Prostate gland (tissue), 2 donors: ENCODE data around the gene GPX5. TPM values are rescaled to one million over a fixed set of nuclear protein-coding genes. Genes with fewer than 3 reads are reported as not detected.
"Not testable (repeated sequence)": the region's sequence is repeated elsewhere in the genome, so short reads cannot be mapped to it uniquely, and the experiment has no call there.

Experiments
- DNase-seq: peaks from one replicate; pipeline ENCODE4 v3.0.0-alpha.2; 2019; ENCODE audit warnings: low spot score
- H3K27ac ChIP-seq, 2 donors: fragments of 200-600 bp; sonication (generic); 2 replicates each; pipeline ENCODE4 v1.5.1; 2017 to 2019
- H3K27me3 ChIP-seq: fragments of 200-600 bp; sonication (generic); replicated peaks from 2 replicates; pipeline ENCODE4 v1.5.1; 2019; ENCODE audit not compliant: insufficient read depth
- H3K36me3 ChIP-seq, 2 donors: fragments of 200-600 bp; sonication (generic); 1 replicate in 1 of 2; 2 replicates in 1 of 2; pipeline versions ENCODE4 v1.5.1 to v1.8.1; 2017 to 2019
- H3K4me1 ChIP-seq: fragments of 200-600 bp; sonication (generic); replicated peaks from 2 replicates; pipeline ENCODE4 v1.5.1; 2019
- H3K4me3 ChIP-seq, 2 donors: fragments of 200-600 bp; sonication (generic); 2 replicates each; pipeline ENCODE4 v1.5.1; 2017 to 2019
- H3K9me3 ChIP-seq: fragments of 200-600 bp; sonication (generic); 2 replicates; pipeline ENCODE4 v1.5.1; 2017
- POLR2A ChIP-seq: fragments of 450-650 bp; IDR thresholded peaks from one replicate; pipeline ENCODE4 v1.6.1; 2016; ENCODE audit warnings: antibody characterized with exemption, mild to moderate bottlenecking
- POLR2AphosphoS5 ChIP-seq: sonication (generic); formaldehyde crosslinking; IDR thresholded peaks from one replicate; pipeline ENCODE4 v1.6.1; 2017; ENCODE audit warnings: antibody characterized with exemption
- WGBS: methylation state at CpG from one replicate; pipeline ENCODE4 v1.1.5; 2018; 5-methylcytosine and 5-hydroxymethylcytosine counted together
- intact Hi-C: fragments of 100-400 bp; cut with DNase I; formaldehyde crosslinking; loops from one replicate; pipeline ENCODE4 v1.14.2; 2022
- total RNA-seq, 2 donors: library from RNA; depleted of rRNA; stranded (reverse); fragments of >200 nt; gene quantifications; one replicate each; pipeline ENCODE4 v1.1.0, GENCODE V29; 2016
- TF ChIP-seq, protein P1 (sequence below), 4 experiments: fragments of 200-600 bp in 2 of 4; fragments of 450-650 bp in 2 of 4; sonication (generic) in 2 of 4; IDR thresholded peaks; 1 replicate in 3 of 4; 2 replicates in 1 of 4; pipeline ENCODE4 v1.5.1; 2016 to 2019; ENCODE audit warnings: antibody characterized with exemption in 4 of 4, mild to moderate bottlenecking in 2 of 4, moderate library complexity in 2 of 4

The GPX5 gene
- total RNA-seq, 2 donors from 2014 or later, result not detected

DNA sequence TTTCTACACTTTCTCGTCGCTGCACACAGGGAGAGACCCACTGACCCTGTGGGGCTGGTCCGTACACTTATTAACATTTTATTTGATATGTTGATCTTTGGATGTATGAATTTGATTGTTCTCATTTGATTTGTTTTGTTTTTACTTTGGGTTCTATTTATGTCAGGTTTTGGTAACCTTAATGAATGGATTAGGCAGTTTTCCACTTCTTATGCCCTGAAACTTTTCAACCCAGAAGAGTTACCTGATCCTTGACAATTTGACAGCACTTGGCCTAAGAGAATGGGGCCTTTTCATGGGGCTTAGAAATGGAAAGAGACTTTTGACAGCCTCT lies 33.7 kb upstream of the GPX5 start:
- H3K27me3 ChIP-seq, result no peaks in the 10 kb centered on the region
- H3K4me3 ChIP-seq, result no peak overlapping the region
- DNase-seq, result no peak
- intact Hi-C loops, result no loop called here
- TF ChIP-seq POLR2A (no peak), POLR2AphosphoS5 (no peak)
- TF ChIP-seq, protein P1, sequence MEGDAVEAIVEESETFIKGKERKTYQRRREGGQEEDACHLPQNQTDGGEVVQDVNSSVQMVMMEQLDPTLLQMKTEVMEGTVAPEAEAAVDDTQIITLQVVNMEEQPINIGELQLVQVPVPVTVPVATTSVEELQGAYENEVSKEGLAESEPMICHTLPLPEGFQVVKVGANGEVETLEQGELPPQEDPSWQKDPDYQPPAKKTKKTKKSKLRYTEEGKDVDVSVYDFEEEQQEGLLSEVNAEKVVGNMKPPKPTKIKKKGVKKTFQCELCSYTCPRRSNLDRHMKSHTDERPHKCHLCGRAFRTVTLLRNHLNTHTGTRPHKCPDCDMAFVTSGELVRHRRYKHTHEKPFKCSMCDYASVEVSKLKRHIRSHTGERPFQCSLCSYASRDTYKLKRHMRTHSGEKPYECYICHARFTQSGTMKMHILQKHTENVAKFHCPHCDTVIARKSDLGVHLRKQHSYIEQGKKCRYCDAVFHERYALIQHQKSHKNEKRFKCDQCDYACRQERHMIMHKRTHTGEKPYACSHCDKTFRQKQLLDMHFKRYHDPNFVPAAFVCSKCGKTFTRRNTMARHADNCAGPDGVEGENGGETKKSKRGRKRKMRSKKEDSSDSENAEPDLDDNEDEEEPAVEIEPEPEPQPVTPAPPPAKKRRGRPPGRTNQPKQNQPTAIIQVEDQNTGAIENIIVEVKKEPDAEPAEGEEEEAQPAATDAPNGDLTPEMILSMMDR (IDR thresholded peaks at IDR 0.05), result no peak
- H3K36me3 ChIP-seq, result no peaks in the 10 kb centered on the region
- no peak overlapping the region for H3K27ac ChIP-seq
- 61% methylated on average over 3 of the region's 3 CpGs for WGBS
- H3K9me3 ChIP-seq, result no peaks in the 10 kb centered on the region
- H3K4me1 ChIP-seq, result no peaks in the 10 kb centered on the region

- intact Hi-C loops, result no loop called here
- Histone ChIP-seq H3K27ac (no peak overlapping the region), H3K4me1 (no peaks in the 10 kb centered on the region), H3K27me3 (no peaks in the 10 kb centered on the region), H3K4me3 (no peak overlapping the region), H3K9me3 (no peaks in the 10 kb centered on the region), H3K36me3 (no peaks in the 10 kb centered on the region)
- TF ChIP-seq POLR2AphosphoS5 (no peak), POLR2A (no peak)
- TF ChIP-seq, protein P1 (IDR thresholded peaks at IDR 0.05), result peak in 1 of 4 experiments; percentile 40
- DNase-seq, result no peak
- 44% methylated on average over 2 of the region's 2 CpGs for WGBS
These were observed 29.4 kb upstream of the GPX5 start for GRCh38 chr6:28496099-28496779.

GRCh38 chr6:28497306-28497705 lies 28.4 kb upstream of the GPX5 start:
- H3K4me3 ChIP-seq, result no peak overlapping the region
- no peaks in the 10 kb centered on the region for H3K27me3 ChIP-seq
- no peaks in the 10 kb centered on the region for H3K4me1 ChIP-seq
- no peaks in the 10 kb centered on the region for H3K9me3 ChIP-seq
- TF ChIP-seq POLR2A (no peak), POLR2AphosphoS5 (no peak)
- TF ChIP-seq, protein P1 (IDR thresholded peaks at IDR 0.05), result no peak
- H3K27ac ChIP-seq, result no peak overlapping the region
- WGBS, result 60% methylated on average over 1 of the region's 1 CpG
- no peaks in the 10 kb centered on the region for H3K36me3 ChIP-seq
- no peak for DNase-seq
- intact Hi-C loops, result no loop called here

GRCh38 chr6:28497893-28498292 lies 27.8 kb upstream of the GPX5 start:
- no peaks in the 10 kb centered on the region for H3K27me3 ChIP-seq
- intact Hi-C loops, result no loop called here
- H3K27ac ChIP-seq, result no peak overlapping the region
- no peaks in the 10 kb centered on the region for H3K36me3 ChIP-seq
- DNase-seq, result no peak
- H3K4me1 ChIP-seq, result no peaks in the 10 kb centered on the region
- no peak overlapping the region for H3K4me3 ChIP-seq
- H3K9me3 ChIP-seq, result no peaks in the 10 kb centered on the region
- WGBS, result 17% methylated on average over 3 of the region's 3 CpGs
- TF ChIP-seq, protein P1 (IDR thresholded peaks at IDR 0.05), result no peak
- TF ChIP-seq POLR2AphosphoS5, result no peak
- TF ChIP-seq POLR2A, result no peak

- intact Hi-C loops, result no loop called here
- DNase-seq, result no peak
- no peaks in the 10 kb centered on the region for H3K27me3 ChIP-seq
- 86% methylated on average over 6 of the region's 6 CpGs for WGBS
- no peak overlapping the region for H3K4me3 ChIP-seq
- no peaks in the 10 kb centered on the region for H3K36me3 ChIP-seq
- H3K27ac ChIP-seq, result no peak overlapping the region
- TF ChIP-seq POLR2AphosphoS5 (no peak), POLR2A (no peak)
- TF ChIP-seq, protein P1 (IDR thresholded peaks at IDR 0.05), result no peak
- H3K9me3 ChIP-seq, result no peaks in the 10 kb centered on the region
- H3K4me1 ChIP-seq, result no peaks in the 10 kb centered on the region
These were observed 24.4 kb upstream of the GPX5 start for GRCh38 chr6:28501259-28501658.

GRCh38 chr6:28502136-28502535 lies 23.5 kb upstream of the GPX5 start:
- DNase-seq, H3K36me3 ChIP-seq, H3K27me3 ChIP-seq, H3K4me1 ChIP-seq, H3K4me3 ChIP-seq, H3K9me3 ChIP-seq, H3K27ac ChIP-seq, intact Hi-C loops: not testable (repeated sequence)
- 95% methylated on average over 35 of the region's 35 CpGs for WGBS

DNA sequence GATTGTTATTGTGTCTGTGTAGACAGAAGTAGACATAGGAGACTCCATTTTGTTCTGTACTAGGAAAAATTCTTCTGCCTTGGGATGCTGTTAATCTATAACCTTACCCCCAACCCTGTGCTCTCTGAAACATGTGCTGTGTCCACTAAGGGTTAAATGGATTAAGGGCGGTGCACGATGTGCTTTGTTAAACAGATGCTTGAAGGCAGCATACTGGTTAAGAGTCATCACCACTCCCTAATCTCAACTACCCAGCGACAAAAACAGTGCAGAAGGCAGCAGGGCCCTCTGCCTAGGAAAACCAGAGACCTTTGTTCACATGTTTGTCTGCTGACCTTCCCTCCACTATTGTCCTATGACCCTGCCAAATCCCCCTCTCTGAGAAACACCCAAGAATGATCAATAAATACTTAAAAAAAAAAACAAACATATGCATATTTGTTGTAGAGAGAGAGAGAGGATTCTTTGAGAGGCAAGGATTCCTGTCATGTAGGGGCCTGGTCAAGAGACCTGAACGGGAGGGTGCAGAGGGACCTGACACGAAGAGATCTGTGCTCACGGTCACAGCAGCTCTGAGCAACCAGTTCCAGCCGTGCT lies 22.9 kb upstream of the GPX5 start:
- DNase-seq, H3K27me3 ChIP-seq, H3K27ac ChIP-seq, H3K4me1 ChIP-seq, H3K9me3 ChIP-seq, H3K36me3 ChIP-seq, intact Hi-C loops, H3K4me3 ChIP-seq: not testable (repeated sequence)
- 52% methylated on average over 7 of the region's 7 CpGs for WGBS
